Colonic mucosa (tissue), 4 donors: ENCODE measurements around the gene GPC5. TPM values are rescaled to one million over a fixed set of nuclear protein-coding genes. Genes with fewer than 3 reads are reported as not detected.
"Not testable (repeated sequence)": the region's sequence is repeated elsewhere in the genome, so short reads cannot be mapped to it uniquely, and the experiment has no call there.

Experiments used
- DNase-seq: peaks from one replicate; pipeline ENCODE4 v3.0.0-alpha.2; 2020
- H3K27ac ChIP-seq: fragments of 200-600 bp; one replicate; pipeline ENCODE4 v1.8.0; 2021
- H3K27me3 ChIP-seq: fragments of 200-600 bp; one replicate; pipeline ENCODE4 v1.8.0; 2021
- H3K36me3 ChIP-seq: fragments of 200-600 bp; one replicate; pipeline ENCODE4 v1.8.0; 2021
- H3K4me1 ChIP-seq: fragments of 200-600 bp; one replicate; pipeline ENCODE4 v1.8.0; 2021; ENCODE audit warnings: mild to moderate bottlenecking
- H3K4me3 ChIP-seq: fragments of 200-600 bp; one replicate; pipeline ENCODE4 v1.8.0; 2021
- H3K9ac ChIP-seq, 2 donors: one replicate each; pipeline ENCODE4 v1.7.0; 2013; ENCODE audit warnings: control low read depth in 2 of 2, low read depth in 2 of 2, low read length in 2 of 2
- H3K9me3 ChIP-seq: fragments of 200-600 bp; one replicate; pipeline ENCODE4 v1.8.0; 2021
- CTCF ChIP-seq: fragments of 200-600 bp; IDR thresholded peaks from one replicate; pipeline ENCODE4 v1.8.0; 2022; ENCODE audit warnings: antibody characterized with exemption, mild to moderate bottlenecking
- intact Hi-C: fragments of 100-400 bp; cut with DNase I; formaldehyde crosslinking; loops from one replicate; pipeline ENCODE4 v1.14.1; 2022
- total RNA-seq, 2 donors: library from RNA; stranded (reverse); fragmentation: NEBNext Ultra II Directional in 1 of 2; extraction: Animal tissue kit (Norgen Biotek cat#: 25700) in 1 of 2; gene quantifications; one replicate each; pipeline ENCODE4 v1.2.1, GENCODE V29; 2021
- donor health status: healthy.
- donor health status: DM: no; HTN: no; CAD: no.
- donor health status: DM: no; HTN: no; CAD: no.

GPC5 gene
- total RNA-seq, 2 donors from 2014 or later, result 0.42 TPM; not detected in 1

DNA sequence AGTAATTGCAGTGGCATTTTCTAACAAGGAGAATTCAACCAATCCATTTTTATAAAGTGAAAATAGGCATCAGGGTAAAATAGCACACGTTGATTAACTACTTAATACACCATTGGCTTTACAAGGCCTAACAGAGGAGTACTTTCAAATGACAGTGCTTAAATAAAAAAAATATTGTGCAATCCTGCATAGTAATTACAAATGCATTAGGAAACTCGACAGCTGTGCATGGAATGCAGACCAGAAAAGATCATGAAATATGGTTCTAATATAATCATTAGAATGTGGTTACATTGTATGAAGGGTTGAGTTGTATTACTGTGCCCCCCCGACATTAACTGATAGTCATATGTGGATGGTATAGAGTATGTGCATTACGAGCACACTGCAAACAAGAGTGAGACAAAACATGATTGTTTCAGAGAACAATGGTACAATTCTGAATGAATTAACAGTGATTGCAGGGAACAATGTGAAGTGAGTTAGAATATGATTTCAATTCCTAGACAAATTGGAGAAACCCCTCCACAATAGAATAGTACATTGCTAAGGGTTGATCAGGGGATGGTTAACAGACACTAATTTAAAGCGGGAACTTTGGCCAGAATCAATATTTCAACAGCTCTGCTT, 270.6 kb downstream of the GPC5 start:
- no peak overlapping the region for H3K4me3 ChIP-seq
- H3K4me1 ChIP-seq, result no peaks in the 10 kb centered on the region
- intact Hi-C loops, result no loop called here
- TF ChIP-seq CTCF, result no peak
- no peak overlapping the region for H3K27ac ChIP-seq
- no peak for DNase-seq
- H3K9me3 ChIP-seq, result no peaks in the 10 kb centered on the region
- H3K9ac ChIP-seq, result no peak overlapping the region
- no peaks in the 10 kb centered on the region for H3K27me3 ChIP-seq
- no peaks in the 10 kb centered on the region for H3K36me3 ChIP-seq

- H3K36me3 ChIP-seq, DNase-seq, H3K9me3 ChIP-seq, H3K27ac ChIP-seq, intact Hi-C loops, H3K4me1 ChIP-seq, H3K27me3 ChIP-seq, H3K4me3 ChIP-seq, H3K9ac ChIP-seq: not testable (repeated sequence)
These were observed 275.9 kb downstream of the GPC5 start for GRCh38 chr13:91674347-91674746.

DNA sequence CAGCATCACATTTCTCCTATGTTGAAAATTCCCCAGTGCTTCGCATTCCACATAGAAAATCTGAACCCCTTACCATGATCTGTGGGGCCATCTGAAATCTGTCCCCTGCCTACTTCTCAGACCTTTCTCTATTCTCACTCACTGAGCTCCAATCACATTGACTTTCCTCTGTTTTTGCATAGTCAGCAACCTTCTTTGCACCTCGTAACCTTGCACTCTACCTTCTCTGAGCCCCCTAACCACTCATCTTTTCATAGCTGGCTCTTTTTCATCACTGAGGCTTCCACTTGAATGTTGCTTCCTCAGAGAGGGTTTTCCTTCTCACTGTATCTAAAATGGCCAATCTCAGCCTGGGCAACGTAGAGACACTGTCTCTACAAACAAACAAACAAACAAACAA, 286.3 kb downstream of the GPC5 start:
- Histone ChIP-seq H3K9me3 (no peaks in the 10 kb centered on the region), H3K9ac (no peak overlapping the region), H3K4me3 (no peak overlapping the region), H3K4me1 (no peaks in the 10 kb centered on the region), H3K36me3 (no peaks in the 10 kb centered on the region), H3K27ac (no peak overlapping the region), H3K27me3 (no peaks in the 10 kb centered on the region)
- DNase-seq, result no peak
- no peak for TF ChIP-seq CTCF
- intact Hi-C loops, result no loop called here

GRCh38 chr13:91690944-91691343, 292.5 kb downstream of the GPC5 start:
- H3K27ac ChIP-seq, result no peak overlapping the region
- H3K9me3 ChIP-seq, result no peaks in the 10 kb centered on the region
- no peak for DNase-seq
- H3K4me1 ChIP-seq, result no peaks in the 10 kb centered on the region
- intact Hi-C loops, result no loop called here
- no peak for TF ChIP-seq CTCF
- no peak overlapping the region for H3K9ac ChIP-seq
- no peaks in the 10 kb centered on the region for H3K36me3 ChIP-seq
- H3K27me3 ChIP-seq, result no peaks in the 10 kb centered on the region
- no peak overlapping the region for H3K4me3 ChIP-seq

DNA sequence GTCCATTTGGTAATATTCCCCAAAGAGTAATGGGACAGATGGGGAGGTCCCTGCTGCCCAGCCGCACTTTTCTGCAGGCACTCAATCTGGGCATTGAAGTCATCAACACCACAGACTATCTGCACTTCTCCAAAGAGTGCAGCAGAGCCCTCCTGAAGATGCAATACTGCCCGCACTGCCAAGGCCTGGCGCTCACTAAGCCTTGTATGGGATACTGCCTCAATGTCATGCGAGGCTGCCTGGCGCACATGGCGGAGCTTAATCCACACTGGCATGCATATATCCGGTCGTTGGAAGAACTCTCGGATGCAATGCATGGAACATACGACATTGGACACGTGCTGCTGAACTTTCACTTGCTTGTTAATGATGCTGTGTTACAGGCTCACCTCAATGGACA, 295.0 kb downstream of the GPC5 start:
- intact Hi-C loops, result no loop called here
- Histone ChIP-seq H3K27ac (no peak overlapping the region), H3K27me3 (no peaks in the 10 kb centered on the region), H3K4me3 (no peak overlapping the region), H3K9me3 (no peaks in the 10 kb centered on the region), H3K9ac (no peak overlapping the region), H3K36me3 (no peaks in the 10 kb centered on the region), H3K4me1 (no peaks in the 10 kb centered on the region)
- no peak for TF ChIP-seq CTCF
- DNase-seq, result no peak

DNA sequence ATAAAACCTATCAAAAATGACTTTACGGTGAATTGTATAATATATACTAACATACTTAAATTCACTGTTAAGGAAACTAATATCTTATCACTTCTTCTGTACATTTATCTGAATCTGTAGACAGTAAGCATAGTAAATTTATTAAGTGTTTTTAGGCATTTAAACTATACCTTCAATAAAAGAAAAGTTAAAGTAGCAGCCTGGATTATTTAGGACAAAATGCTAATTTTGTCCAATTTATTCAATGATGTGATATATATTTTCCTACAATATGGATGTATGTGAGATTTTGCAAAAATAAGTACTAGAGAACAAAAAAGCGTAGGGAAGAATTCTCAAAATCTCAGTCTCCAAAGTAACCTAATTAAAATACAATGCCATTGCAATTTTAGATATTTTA, 299.9 kb downstream of the GPC5 start:
- Histone ChIP-seq H3K27me3 (no peaks in the 10 kb centered on the region), H3K36me3 (no peaks in the 10 kb centered on the region), H3K4me3 (no peak overlapping the region), H3K27ac (no peak overlapping the region), H3K9me3 (no peaks in the 10 kb centered on the region), H3K9ac (no peak overlapping the region), H3K4me1 (no peaks in the 10 kb centered on the region)
- no peak for DNase-seq
- no peak for TF ChIP-seq CTCF
- intact Hi-C loops, result no loop called here
